B cell (primary cell): Measurements from ENCODE around the gene SYNDIG1L. TPM values are rescaled to one million over a fixed set of nuclear protein-coding genes. Genes with fewer than 3 reads are reported as not detected.

Source experiments
- ATAC-seq: fragments of 200-7000 bp; cut with Tn5 transposase; one replicate; pipeline ENCODE4 v1.10.0; 2021; ENCODE audit warnings: low read depth, mild to moderate bottlenecking, moderate number of reproducible peaks, moderate library complexity
- CTCF ChIA-PET: fragments of 350-600 bp; sonication (Branson Sonifier 250); formaldehyde crosslinking; loops from one replicate; lab custom pipeline; 2021; ENCODE audit warnings: antibody characterized with exemption, inconsistent platforms; lab: Charles Lee
- POLR2A ChIA-PET: fragments of 350-600 bp; sonication (Branson Sonifier 250); formaldehyde crosslinking; loops from one replicate; lab custom pipeline; 2021; ENCODE audit warnings: antibody characterized with exemption; lab: Charles Lee
- DNase-seq: peaks from one replicate; pipeline ENCODE4 v3.0.0; 2013
- H2AFZ ChIP-seq: 2 replicates; pipeline ENCODE4 v1.6.1; 2012; ENCODE audit warnings: mild to moderate bottlenecking, low read depth, low read length; ENCODE audit not compliant: insufficient read depth, poor library complexity, severe bottlenecking
- H3K27ac ChIP-seq, 2 donors: 1 replicate in 1 of 2; 2 replicates in 1 of 2; pipeline ENCODE4 v1.5.1; 2012 to 2013; ENCODE audit warnings: low read length in 2 of 2, mild to moderate bottlenecking in 2 of 2, moderate library complexity in 1 of 2
- H3K27me3 ChIP-seq, 4 experiments: fragments of 200-600 bp in 1 of 4; sonication (generic) in 1 of 4; replicated peaks in 1 of 4; 1 replicate in 2 of 4; 2 replicates in 2 of 4; pipeline versions ENCODE4 v1.6.1 to v1.7.0; 2013 to 2016; ENCODE audit warnings: low read length in 3 of 4, mild to moderate bottlenecking in 2 of 4, mixed read lengths in 1 of 4, moderate library complexity in 1 of 4; ENCODE audit not compliant: insufficient read depth in 4 of 4, control insufficient read depth in 3 of 4; ENCODE audit errors: control extremely low read depth in 1 of 4
- H3K36me3 ChIP-seq, 2 experiments: replicated peaks in 1 of 2; 1 replicate in 1 of 2; 2 replicates in 1 of 2; pipeline versions ENCODE4 v1.6.1 to v1.7.1; 2013; ENCODE audit warnings: low read length in 1 of 2; ENCODE audit not compliant: insufficient read depth in 2 of 2, control insufficient read depth in 1 of 2; ENCODE audit errors: control extremely low read depth in 1 of 2, extremely low read depth in 1 of 2
- H3K4me1 ChIP-seq, 2 donors: fragments of 200-600 bp in 1 of 2; sonication (generic) in 1 of 2; 1 replicate in 1 of 2; 2 replicates in 1 of 2; pipeline versions ENCODE4 v1.5.1 to v1.6.1; 2013 to 2017; ENCODE audit warnings: low read length in 2 of 2; ENCODE audit not compliant: control insufficient read depth in 2 of 2, insufficient read depth in 2 of 2
- H3K4me2 ChIP-seq: replicated peaks from 2 replicates; pipeline ENCODE3; 2012; ENCODE audit warnings: mild to moderate bottlenecking, low read depth, low read length; ENCODE audit not compliant: poor library complexity, severe bottlenecking
- H3K4me3 ChIP-seq, 5 experiments: fragments of 200-600 bp in 1 of 5; sonication (generic) in 1 of 5; 1 replicate in 3 of 5; 2 replicates in 2 of 5; pipeline versions ENCODE4 v1.5.1 to v1.7.0; 2011 to 2016; ENCODE audit warnings: low read length in 4 of 5, mild to moderate bottlenecking in 4 of 5, low read depth in 2 of 5, control low read depth in 1 of 5, moderate library complexity in 1 of 5; ENCODE audit not compliant: insufficient read depth in 1 of 5; ENCODE audit errors: control extremely low read depth in 1 of 5, extremely low read depth in 1 of 5
- H3K79me2 ChIP-seq: fragments of 200-600 bp; sonication (generic); one replicate; pipeline ENCODE4 v1.6.0; 2016; ENCODE audit warnings: low read length; ENCODE audit not compliant: control insufficient read depth, insufficient read depth
- H3K9ac ChIP-seq: fragments of 200-600 bp; sonication (generic); 2 replicates; pipeline ENCODE4 v1.6.1; 2017; ENCODE audit warnings: mild to moderate bottlenecking, low read length, moderate library complexity
- H3K9me3 ChIP-seq, 3 donors: one replicate each; pipeline versions ENCODE4 v1.6.1 to v1.7.1; 2013; ENCODE audit warnings: low read length in 2 of 3; ENCODE audit not compliant: control insufficient read depth in 2 of 3, insufficient read depth in 1 of 3; ENCODE audit errors: control extremely low read depth in 1 of 3
- H4K20me1 ChIP-seq: 2 replicates; pipeline ENCODE4 v1.6.0; 2012; ENCODE audit warnings: mild to moderate bottlenecking, low read length; ENCODE audit not compliant: insufficient read depth, control insufficient read depth, poor library complexity, severe bottlenecking
- H3K27ac Mint-ChIP-seq: one replicate; pipeline ENCODE4 v1.8.0; 2021; ENCODE audit warnings: mixed read lengths
- H3K27me3 Mint-ChIP-seq: one replicate; pipeline ENCODE4 v1.8.0; 2021; ENCODE audit warnings: mixed read lengths
- H3K4me1 Mint-ChIP-seq: one replicate; pipeline ENCODE4 v1.8.0; 2021; ENCODE audit warnings: mixed read lengths
- H3K4me3 Mint-ChIP-seq: one replicate; pipeline ENCODE4 v1.8.0; 2021; ENCODE audit warnings: mixed read lengths
- H3K9me3 Mint-ChIP-seq: one replicate; pipeline ENCODE4 v1.8.0; 2022; ENCODE audit warnings: mixed read lengths; ENCODE audit not compliant: insufficient read depth
- EZH2 ChIP-seq: IDR thresholded peaks from 2 replicates; pipeline ENCODE4 v1.6.1; 2012; ENCODE audit warnings: borderline replicate concordance, low read depth, mild to moderate bottlenecking, moderate library complexity, low read length; ENCODE audit not compliant: insufficient read depth, poor library complexity, severe bottlenecking
- WGBS: methylation state at CpG from one replicate; pipeline ENCODE4 v1.1.5; 2013; ENCODE audit warnings: missing lambda C conversion rate; ENCODE audit not compliant: insufficient coverage; 5-methylcytosine and 5-hydroxymethylcytosine counted together
- intact Hi-C: fragments of 100-400 bp; cut with micrococcal nuclease; formaldehyde crosslinking; loops from one replicate; pipeline ENCODE4 v1.10.0; 2022
- polyA plus RNA-seq: library from polyadenylated mRNA; depleted of rRNA; stranded (reverse); fragments of >200 nt; gene quantifications from 2 replicates; pipeline ENCODE4 v1.2.3, GENCODE V29; 2012
- total RNA-seq, 2 donors: library from RNA; stranded (reverse); fragments of 120-200 nt in 1 of 2; gene quantifications; 1 replicate in 1 of 2; 2 replicates in 1 of 2; pipeline versions ENCODE4 v1.2.3 to v1.2.4, GENCODE V29; 2013 to 2022
- TF ChIP-seq, protein P1 (sequence below): fragments of 200-600 bp; IDR thresholded peaks from one replicate; pipeline ENCODE4 v1.8.0; 2022; ENCODE audit warnings: antibody characterized with exemption, mild to moderate bottlenecking

SYNDIG1L gene
- total and polyA plus RNA-seq, 2 donors (not counting 1 experiment from before 2014, with no cell fraction given) = 0.16 TPM; not detected in 1

DNA sequence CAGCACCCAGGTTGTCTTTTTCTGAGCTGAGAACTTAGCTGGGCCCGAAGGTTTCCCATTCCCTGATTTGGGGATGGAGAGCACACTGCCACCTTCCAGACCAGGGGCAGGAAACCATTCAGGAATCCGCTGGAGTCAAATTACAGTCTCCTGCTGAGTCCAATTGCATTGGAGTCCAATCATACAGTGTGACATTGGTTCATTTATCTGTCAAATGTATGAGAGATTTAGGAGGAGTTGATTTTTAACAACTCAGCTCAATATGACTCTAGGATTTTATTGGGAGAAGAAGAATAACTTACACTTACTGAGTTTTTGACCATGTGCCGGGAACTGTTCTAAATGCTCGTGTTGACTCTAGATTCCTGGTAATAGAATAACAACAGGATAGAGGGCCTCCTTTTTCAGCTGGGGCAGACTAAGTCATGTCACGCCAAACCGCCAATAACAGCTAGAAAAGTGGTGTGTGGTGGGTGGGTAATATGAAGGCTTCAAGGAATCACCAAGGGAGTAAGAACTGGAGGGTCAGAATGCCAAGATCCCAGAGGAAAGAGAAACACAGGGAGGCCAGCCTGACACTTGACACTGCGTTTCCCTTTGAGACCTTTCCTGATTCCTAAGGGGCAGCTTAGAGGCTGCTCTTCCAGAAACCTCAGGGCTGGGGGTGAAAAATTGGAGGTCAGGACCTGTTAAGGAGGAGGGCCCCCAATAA lies 11.5 kb downstream of the SYNDIG1L start:
- Histone ChIP-seq H3K9me3 (peaks cover 0 to 3% (median 0%) of the 10 kb centered on the region in 3 donors), H3K36me3 (no peaks in the 10 kb centered on the region), H3K4me1 (no peaks in the 10 kb centered on the region), H3K9ac (no peak overlapping the region), H3K27ac (no peak overlapping the region), H4K20me1 (no peaks in the 10 kb centered on the region), H3K4me2 (no peak overlapping the region), H2AFZ (no peak overlapping the region), H3K4me3 (no peak overlapping the region), H3K27me3 (peaks cover 0 to 6% (median 1%) of the 10 kb centered on the region in 4 experiments), H3K79me2 (no peaks in the 10 kb centered on the region)
- WGBS = 88% methylated on average over 7 of the region's 7 CpGs
- DNase-seq (no peak), ATAC-seq (no peak)
- Mint-ChIP-seq H3K9me3 (no peaks in the 10 kb centered on the region), H3K27me3 (peaks cover 18% of the 10 kb centered on the region), H3K4me3 (no peak overlapping the region), H3K27ac (no peak overlapping the region), H3K4me1 (no peaks in the 10 kb centered on the region)
- ChIA-PET CTCF (interaction anchor here (0.9 kb wide), 1 partner anchor 44 kb away, joined by 3 read pairs; no protein-coding TSS in a partner anchor), POLR2A (interaction anchor here (0.6 kb wide), 1 partner anchor 483 kb away, joined by 4 read pairs; no protein-coding TSS in a partner anchor)
- no peak for TF ChIP-seq EZH2
- TF ChIP-seq, protein P1, sequence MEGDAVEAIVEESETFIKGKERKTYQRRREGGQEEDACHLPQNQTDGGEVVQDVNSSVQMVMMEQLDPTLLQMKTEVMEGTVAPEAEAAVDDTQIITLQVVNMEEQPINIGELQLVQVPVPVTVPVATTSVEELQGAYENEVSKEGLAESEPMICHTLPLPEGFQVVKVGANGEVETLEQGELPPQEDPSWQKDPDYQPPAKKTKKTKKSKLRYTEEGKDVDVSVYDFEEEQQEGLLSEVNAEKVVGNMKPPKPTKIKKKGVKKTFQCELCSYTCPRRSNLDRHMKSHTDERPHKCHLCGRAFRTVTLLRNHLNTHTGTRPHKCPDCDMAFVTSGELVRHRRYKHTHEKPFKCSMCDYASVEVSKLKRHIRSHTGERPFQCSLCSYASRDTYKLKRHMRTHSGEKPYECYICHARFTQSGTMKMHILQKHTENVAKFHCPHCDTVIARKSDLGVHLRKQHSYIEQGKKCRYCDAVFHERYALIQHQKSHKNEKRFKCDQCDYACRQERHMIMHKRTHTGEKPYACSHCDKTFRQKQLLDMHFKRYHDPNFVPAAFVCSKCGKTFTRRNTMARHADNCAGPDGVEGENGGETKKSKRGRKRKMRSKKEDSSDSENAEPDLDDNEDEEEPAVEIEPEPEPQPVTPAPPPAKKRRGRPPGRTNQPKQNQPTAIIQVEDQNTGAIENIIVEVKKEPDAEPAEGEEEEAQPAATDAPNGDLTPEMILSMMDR = no peak
- intact Hi-C loops = no loop called here

DNA sequence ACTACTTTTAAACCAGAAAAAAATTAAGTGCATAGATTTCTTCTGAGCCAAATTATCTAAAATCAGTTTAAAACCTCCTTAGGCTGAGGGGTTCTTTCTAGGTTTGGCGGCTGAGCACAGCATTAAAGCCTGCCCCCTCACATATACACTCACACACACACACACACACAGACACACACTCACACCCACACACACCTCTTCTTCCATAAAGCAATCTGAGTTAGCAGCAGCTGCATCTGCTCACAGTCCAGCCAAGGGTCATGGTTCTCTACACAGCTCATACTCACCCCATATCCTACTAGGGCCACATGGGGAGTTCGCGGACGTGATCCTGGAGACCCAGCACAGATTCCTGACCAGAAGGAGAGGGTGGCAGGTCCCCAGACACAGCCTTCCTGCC lies 12.4 kb downstream of the SYNDIG1L start:
- CTCF ChIA-PET = no interaction called here
- Mint-ChIP-seq H3K4me3 (no peak overlapping the region), H3K4me1 (no peaks in the 10 kb centered on the region), H3K9me3 (no peaks in the 10 kb centered on the region), H3K27me3 (peaks cover 18% of the 10 kb centered on the region), H3K27ac (no peak overlapping the region)
- H3K27ac ChIP-seq = no peak overlapping the region
- no peak for TF ChIP-seq EZH2
- TF ChIP-seq, protein P1 = no peak
- no peak overlapping the region for H2AFZ ChIP-seq
- H4K20me1 ChIP-seq = no peaks in the 10 kb centered on the region
- no peaks in the 10 kb centered on the region for H3K36me3 ChIP-seq
- peaks cover 0 to 6% (median 0%) of the 10 kb centered on the region in 4 experiments for H3K27me3 ChIP-seq
- 94% methylated on average over 4 of the region's 4 CpGs for WGBS
- no peak overlapping the region for H3K4me3 ChIP-seq
- H3K4me1 ChIP-seq = no peaks in the 10 kb centered on the region
- intact Hi-C loops = no loop called here
- peaks cover 0 to 3% (median 0%) of the 10 kb centered on the region in 3 donors for H3K9me3 ChIP-seq
- DNase-seq (no peak), ATAC-seq (no peak)
- no peaks in the 10 kb centered on the region for H3K79me2 ChIP-seq
- H3K4me2 ChIP-seq = no peak overlapping the region
- POLR2A ChIA-PET = no interaction called here
- H3K9ac ChIP-seq = no peak overlapping the region
